ENCODE measurements around the gene DCLK1. TPM values are rescaled to one million over a fixed set of nuclear protein-coding genes. Genes with fewer than 3 reads are reported as not detected.

DCLK1 gene
- total RNA-seq, 1 experiment from 2014 or later, result 0.10 TPM

- intact Hi-C loops (cut with micrococcal nuclease), result no loop called here
- ChIA-PET CTCF (no interaction called here), RAD21 (ENCODE audit: low non-redundant PET in 1 of 2, low total read pairs in 2 of 2, uncharacterized antibody in 2 of 2, unreplicated experiment in 2 of 2) (no interaction called here), POLR2A (no interaction called here)
- H2AFZ ChIP-seq (ENCODE audit: low read depth, low read length, poor library complexity, severe bottlenecking), result no peak overlapping the region
- no peaks in the 10 kb centered on the region for H3K9me2 ChIP-seq (ENCODE audit: insufficient read depth)
- no peaks in the 10 kb centered on the region for H3K27me3 ChIP-seq (ENCODE audit: insufficient read depth, low read length)
- H3K9me3 ChIP-seq (ENCODE audit: control insufficient read depth in 1 of 2, insufficient read depth in 1 of 2, low read depth in 1 of 2, low read length in 2 of 2), result peaks cover 0 to 22% of the 10 kb centered on the region in 2 experiments; a peak in 2 of 4 replicates
- no peak overlapping the region for H3K4me3 ChIP-seq (replicated peaks in 1 of 2; ENCODE audit: low read depth in 1 of 2, low read length in 2 of 2)
- no TSS peak for BruUV-seq (replicated peaks)
- no peaks in the 10 kb centered on the region for H3K79me2 ChIP-seq (ENCODE audit: insufficient read depth, low read length)
- TF ChIP-seq POLR2AphosphoS5 (IDR thresholded peaks at IDR 0.05; ENCODE audit: low read depth, low read length) (no peak), JUND (IDR thresholded peaks at IDR 0.05) (no peak), EZH2phosphoT487 (IDR thresholded peaks at IDR 0.05; ENCODE audit: borderline replicate concordance) (no peak), ZFX (IDR thresholded peaks at IDR 0.05) (no peak), YY1 (IDR thresholded peaks at IDR 0.05; ENCODE audit: extremely low read depth, insufficient replicate concordance, low read depth, low read length) (no peak), CEBPB (IDR thresholded peaks at IDR 0.05; ENCODE audit: low read depth) (no peak), ELF1 (IDR thresholded peaks at IDR 0.05; ENCODE audit: borderline replicate concordance, low read depth) (no peak), ZBTB33 (IDR thresholded peaks at IDR 0.05; ENCODE audit: extremely low read depth, insufficient replicate concordance, low read length) (no peak), EZH2 (IDR thresholded peaks at IDR 0.05) (no peak), POLR2A (IDR thresholded peaks at IDR 0.05; ENCODE audit: borderline replicate concordance, extremely low read depth, insufficient read depth, insufficient read length) (no peak), ZNF274 (IDR thresholded peaks at IDR 0.05; ENCODE audit: low read depth, low read length) (no peak), CBX3 (IDR thresholded peaks at IDR 0.05; ENCODE audit: low read depth) (no peak)
- H3K27ac ChIP-seq (ENCODE audit: low read depth, low read length), result no peak overlapping the region
- H3K4me2 ChIP-seq (ENCODE audit: low read length), result no peak overlapping the region
- DNase-seq (ENCODE audit: low read depth, low spot score) (no peak), ATAC-seq (no peak)
- H4K20me1 ChIP-seq (ENCODE audit: insufficient read depth), result no peaks in the 10 kb centered on the region
- H3K9ac ChIP-seq (ENCODE audit: low read length), result no peak overlapping the region
- H3K4me1 ChIP-seq (ENCODE audit: control insufficient read depth in 1 of 2, insufficient read depth in 2 of 2, low read length in 2 of 2), result no peaks in the 10 kb centered on the region
- no peaks in the 10 kb centered on the region for H3K36me3 ChIP-seq (ENCODE audit: control insufficient read depth in 1 of 2, insufficient read depth in 2 of 2, low read length in 2 of 2)
Observed at GRCh38 chr13:36130552-36131221, 495 bp downstream of the DCLK1 start.
